ENCODE data around the gene GGTLC3. TPM values are rescaled to one million over a fixed set of nuclear protein-coding genes. Genes with fewer than 3 reads are reported as not detected.

Gene GGTLC3
- total RNA-seq, 2 experiments from 2014 or later: not detected

Other genes starting within 250 kb of the GGTLC3 start
- gene TMEM191B, start 9.6 kb upstream of the GGTLC3 start, total RNA-seq: not detected
- gene RIMBP3, start 93.8 kb upstream of the GGTLC3 start, total RNA-seq: under 1 TPM; 0.20 to 0.60 TPM